SU-DHL-6 (cell line): ENCODE data around the gene ELAVL1.

Experiments used
- H2AFZ ChIP-seq: fragments of 200-600 bp; sonication (generic); 2 replicates; pipeline ENCODE4 v1.6.1; 2014; ENCODE audit warnings: low read depth, mild to moderate bottlenecking, moderate library complexity, mixed read lengths, antibody characterized with exemption, low read length; ENCODE audit not compliant: severe bottlenecking
- H3F3A ChIP-seq: fragments of 200-600 bp; shearing (Covaris generic); 2 replicates; pipeline ENCODE4 v1.6.0; 2016; ENCODE audit warnings: antibody characterized with exemption, mild to moderate bottlenecking; ENCODE audit not compliant: insufficient read depth
- H3K27ac ChIP-seq: fragments of 200-600 bp; sonication (generic); 2 replicates; pipeline ENCODE4 v1.5.1; 2016; ENCODE audit warnings: low read depth, mild to moderate bottlenecking, low read length, moderate library complexity, mixed read lengths
- H3K27me3 ChIP-seq: fragments of 200-600 bp; sonication (generic), shearing (Covaris generic); 2 replicates; pipeline ENCODE4 v1.6.0; 2014; ENCODE audit warnings: mild to moderate bottlenecking, low read length
- H3K36me3 ChIP-seq: fragments of 200-600 bp; sonication (generic); 2 replicates; pipeline ENCODE4 v1.6.1; 2014; ENCODE audit warnings: mild to moderate bottlenecking, low read length, mixed read lengths
- H3K4me2 ChIP-seq: fragments of 300-600, 200-600 bp; shearing (Covaris generic), sonication (generic); 2 replicates; pipeline ENCODE4 v1.6.0; 2014; ENCODE audit warnings: low read length, low read depth, mild to moderate bottlenecking; ENCODE audit not compliant: poor library complexity, severe bottlenecking
- H3K4me3 ChIP-seq: fragments of 200-600 bp; sonication (generic); 2 replicates; pipeline ENCODE4 v1.5.1; 2014; ENCODE audit warnings: antibody characterized with exemption, low read length, mild to moderate bottlenecking, mixed read lengths; ENCODE audit not compliant: insufficient read depth, poor library complexity, severe bottlenecking
- H3K79me2 ChIP-seq: fragments of 200-600 bp; sonication (generic); 2 replicates; pipeline ENCODE4 v1.6.1; 2014; ENCODE audit warnings: mild to moderate bottlenecking, low read length, moderate library complexity; ENCODE audit not compliant: insufficient read depth
- H3K9ac ChIP-seq: fragments of 200-600 bp; sonication (generic); 2 replicates; pipeline ENCODE4 v1.7.0; 2014; ENCODE audit warnings: mild to moderate bottlenecking, low read length
- H3K9me2 ChIP-seq: fragments of 200-600 bp; sonication (generic); replicated peaks from 2 replicates; pipeline ENCODE4 v1.6.1; 2014; ENCODE audit warnings: low read length; ENCODE audit not compliant: insufficient read depth
- H3K9me3 ChIP-seq: fragments of 200-600 bp; sonication (generic); 2 replicates; pipeline ENCODE4 v1.6.1; 2014; ENCODE audit warnings: low read length, mixed read lengths; ENCODE audit not compliant: insufficient read depth
- H4K20me1 ChIP-seq: fragments of 200-600 bp; sonication (generic); 2 replicates; pipeline ENCODE4 v1.6.1; 2014; ENCODE audit warnings: low read depth, mild to moderate bottlenecking, antibody characterized with exemption, low read length, moderate library complexity, mixed read lengths
- CTCF ChIP-seq: fragments of 200-600 bp; sonication (generic); IDR thresholded peaks from one replicate; pipeline ENCODE4 v1.5.1; 2017; ENCODE audit warnings: antibody characterized with exemption, mild to moderate bottlenecking, low read length, moderate library complexity; ENCODE audit not compliant: insufficient read depth, poor library complexity, severe bottlenecking
- EZH2phosphoT487 ChIP-seq: fragments of 200-600 bp; sonication (generic), shearing (Covaris generic); conservative IDR thresholded peaks from 2 replicates; pipeline ENCODE4 v1.6.1; 2018; ENCODE audit warnings: mild to moderate bottlenecking, antibody characterized with exemption, low read length, moderate library complexity, mixed read lengths

ELAVL1 gene

GRCh38 chr19:7926727-7927604, 78.5 kb downstream of the ELAVL1 start:
- no peak for TF ChIP-seq EZH2phosphoT487
- TF ChIP-seq CTCF = no peak
- Histone ChIP-seq H3K9me3 (no peaks in the 10 kb centered on the region), H3K27me3 (no peaks in the 10 kb centered on the region), H2AFZ (no peak overlapping the region), H4K20me1 (no peaks in the 10 kb centered on the region), H3F3A (peaks cover 5% of the 10 kb centered on the region; the same call in 1 of the 2 replicates), H3K27ac (no peak overlapping the region), H3K9ac (no peak overlapping the region), H3K4me2 (no peak overlapping the region), H3K79me2 (no peaks in the 10 kb centered on the region), H3K4me3 (no peak overlapping the region), H3K9me2 (no peaks in the 10 kb centered on the region), H3K36me3 (no peaks in the 10 kb centered on the region)

GRCh38 chr19:7926021-7926726, 79.3 kb downstream of the ELAVL1 start, which contains the start of gene CTXN1:
Gene CTXN1 (minus strand): TSS chr19:7926135. CDS start chr19:7925538, 597 bp downstream.
- no peaks in the 10 kb centered on the region for H3K36me3 ChIP-seq
- no peaks in the 10 kb centered on the region for H3K79me2 ChIP-seq
- TF ChIP-seq EZH2phosphoT487 = no peak
- TF ChIP-seq CTCF = no peak
- H3K9ac ChIP-seq = peak within 1 kb of the TSS; percentile 24; the same call in 1 of the 2 replicates
- no peaks in the 10 kb centered on the region for H3K9me2 ChIP-seq
- H3K27me3 ChIP-seq = no peaks in the 10 kb centered on the region
- peak within 1 kb of the TSS; percentile 19 for H2AFZ ChIP-seq
- peaks cover 5% of the 10 kb centered on the region; the same call in 1 of the 2 replicates for H3F3A ChIP-seq
- H4K20me1 ChIP-seq = no peaks in the 10 kb centered on the region
- no peak within 1 kb of the TSS for H3K27ac ChIP-seq
- peak within 1 kb of the TSS; percentile 38 for H3K4me3 ChIP-seq
- no peaks in the 10 kb centered on the region for H3K9me3 ChIP-seq
- H3K4me2 ChIP-seq = peak within 1 kb of the TSS; percentile 54

GRCh38 chr19:7925171-7925851, 80.1 kb downstream of the ELAVL1 start:
- Histone ChIP-seq H4K20me1 (no peaks in the 10 kb centered on the region), H3K9me3 (no peaks in the 10 kb centered on the region), H3K9ac (peak overlapping the region; percentile 24; the same call in 1 of the 2 replicates), H2AFZ (peak overlapping the region; percentile 19), H3K79me2 (no peaks in the 10 kb centered on the region), H3K9me2 (no peaks in the 10 kb centered on the region), H3K4me3 (peak overlapping the region; percentile 38), H3K27ac (no peak overlapping the region), H3K27me3 (no peaks in the 10 kb centered on the region), H3F3A (peaks cover 5% of the 10 kb centered on the region; the same call in 1 of the 2 replicates), H3K4me2 (peak overlapping the region; percentile 54), H3K36me3 (no peaks in the 10 kb centered on the region)
- TF ChIP-seq EZH2phosphoT487 (no peak), CTCF (peak; percentile 77)
